Activated naive CD4-positive, alpha-beta T cell (primary cell): ENCODE measurements around the gene PCED1B.
"Not testable (repeated sequence)": the region's sequence is repeated elsewhere in the genome, so short reads cannot be mapped to it uniquely, and the experiment has no call there.

Source experiments
- DNase-seq, 4 experiments: peaks; one replicate each; lab custom pipeline; 2025; lab: John Stamatoyannopoulos, UW

Gene PCED1B

DNA sequence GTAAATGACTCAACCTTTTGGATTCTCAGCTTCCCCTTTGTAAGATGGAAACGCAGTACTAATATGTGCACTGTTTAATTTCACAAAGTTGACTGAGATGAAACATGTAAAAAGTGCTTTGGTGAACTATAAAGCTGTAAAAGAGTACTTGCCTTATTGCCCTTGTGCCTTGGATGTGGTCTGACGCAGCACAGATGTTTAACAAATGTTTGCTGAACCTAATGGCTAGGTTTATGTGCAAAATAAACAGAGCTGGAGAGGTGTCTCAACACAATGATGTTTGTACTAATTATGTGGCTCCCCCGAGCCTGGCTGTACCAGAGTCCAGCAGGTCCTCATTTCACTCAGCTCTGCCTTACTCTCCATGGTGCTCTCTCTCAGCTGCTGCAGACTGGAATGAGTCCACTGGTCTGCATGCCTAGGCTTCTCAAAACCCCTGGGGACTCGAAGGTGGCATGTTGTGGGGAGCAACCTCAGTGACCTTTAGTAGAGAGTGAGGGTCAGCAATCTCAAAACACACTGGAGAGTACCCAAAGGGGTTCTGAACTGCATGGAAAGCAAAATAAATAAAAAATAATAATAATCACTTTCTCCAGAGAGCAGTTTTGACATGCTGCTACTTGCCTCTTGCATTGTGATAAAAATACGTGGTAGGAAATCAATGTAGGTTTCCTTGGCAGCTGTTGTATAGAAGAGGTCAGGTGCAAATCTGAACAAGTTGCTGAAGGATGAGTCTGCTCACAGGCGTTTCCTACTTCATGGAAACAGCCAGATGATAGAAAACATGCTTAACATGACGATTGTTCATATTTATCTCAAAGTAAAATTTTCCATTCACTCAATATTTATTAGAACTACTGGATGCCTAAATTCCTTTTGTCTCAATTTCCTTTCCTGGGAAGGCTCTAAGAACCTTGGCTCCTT, 8.9 kb downstream of the PCED1B start:
- no peak for DNase-seq

DNA sequence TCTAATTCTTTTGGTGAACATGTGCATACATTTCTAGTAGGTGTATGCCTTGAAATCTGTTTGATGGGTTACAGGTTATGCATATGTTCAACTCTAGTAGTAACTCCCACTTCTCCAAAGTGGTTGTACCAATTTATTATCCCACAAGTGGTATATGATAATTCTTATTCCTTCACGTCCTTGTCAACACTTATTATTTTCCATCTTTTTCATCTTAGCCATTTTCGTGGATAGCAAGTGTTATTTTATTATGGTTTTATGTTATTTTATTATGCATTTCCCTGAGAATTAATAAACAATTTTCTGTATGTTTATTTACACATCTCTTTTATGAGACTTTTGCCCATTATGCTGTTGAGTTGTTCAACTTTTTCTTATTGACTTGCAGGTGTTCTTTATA, 11.6 kb downstream of the PCED1B start:
- no peak for DNase-seq

DNA sequence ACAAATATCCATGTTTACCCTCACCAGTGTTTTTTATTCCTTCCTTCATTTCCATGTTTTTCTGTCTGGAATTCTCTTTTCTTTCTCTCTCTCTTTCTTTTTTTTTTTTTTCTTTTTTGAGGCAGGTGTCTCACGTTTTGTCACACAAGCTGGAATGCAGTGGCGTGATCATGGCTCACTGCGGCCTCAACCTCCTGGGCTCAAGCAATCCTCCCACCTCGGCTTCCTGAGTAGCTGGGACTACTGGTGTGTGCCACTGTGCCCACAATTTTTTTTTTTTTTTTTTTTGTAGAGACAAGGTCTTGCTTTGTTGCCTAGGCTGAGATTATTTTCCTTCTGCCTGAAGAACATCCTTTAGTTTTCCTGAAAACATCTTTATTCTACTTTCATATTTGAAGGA, 15.4 kb downstream of the PCED1B start:
- no peak for DNase-seq

DNA sequence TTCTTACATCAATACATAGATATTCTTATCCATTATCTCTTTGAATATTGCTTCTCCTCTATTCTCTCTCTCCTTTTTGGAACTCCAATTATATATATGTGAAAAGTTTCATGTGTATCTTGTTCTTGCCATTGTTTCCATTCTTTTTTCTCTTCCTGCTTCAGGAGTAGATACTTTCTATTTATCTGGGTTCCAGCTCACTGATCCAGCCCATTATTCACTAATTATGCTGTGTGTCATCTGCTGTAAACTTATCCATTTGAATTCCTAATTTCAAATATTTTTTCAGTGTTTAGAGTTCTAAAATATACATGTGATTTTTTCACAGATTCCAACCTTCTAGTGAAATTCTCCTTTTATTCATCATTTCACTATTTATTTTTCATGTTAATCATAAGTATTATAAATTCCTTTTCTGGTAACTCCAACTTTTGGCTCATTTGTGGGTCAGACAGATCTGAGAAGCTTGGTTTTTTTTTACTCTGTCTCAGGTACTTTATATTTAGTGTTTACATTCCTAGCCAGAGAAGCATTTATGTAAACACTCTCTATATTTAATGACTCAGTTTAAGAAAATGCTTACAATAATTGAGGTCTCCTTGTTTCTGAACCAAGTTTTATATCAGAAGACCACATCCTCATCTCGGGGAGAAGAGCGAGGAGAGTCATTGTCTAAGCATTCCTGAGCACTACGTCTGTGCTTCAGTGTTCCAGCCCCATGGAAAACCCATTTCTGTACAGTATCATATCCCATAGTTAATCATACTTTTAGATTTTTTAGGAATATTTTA, 16.2 kb downstream of the PCED1B start:
- no peak for DNase-seq

DNA sequence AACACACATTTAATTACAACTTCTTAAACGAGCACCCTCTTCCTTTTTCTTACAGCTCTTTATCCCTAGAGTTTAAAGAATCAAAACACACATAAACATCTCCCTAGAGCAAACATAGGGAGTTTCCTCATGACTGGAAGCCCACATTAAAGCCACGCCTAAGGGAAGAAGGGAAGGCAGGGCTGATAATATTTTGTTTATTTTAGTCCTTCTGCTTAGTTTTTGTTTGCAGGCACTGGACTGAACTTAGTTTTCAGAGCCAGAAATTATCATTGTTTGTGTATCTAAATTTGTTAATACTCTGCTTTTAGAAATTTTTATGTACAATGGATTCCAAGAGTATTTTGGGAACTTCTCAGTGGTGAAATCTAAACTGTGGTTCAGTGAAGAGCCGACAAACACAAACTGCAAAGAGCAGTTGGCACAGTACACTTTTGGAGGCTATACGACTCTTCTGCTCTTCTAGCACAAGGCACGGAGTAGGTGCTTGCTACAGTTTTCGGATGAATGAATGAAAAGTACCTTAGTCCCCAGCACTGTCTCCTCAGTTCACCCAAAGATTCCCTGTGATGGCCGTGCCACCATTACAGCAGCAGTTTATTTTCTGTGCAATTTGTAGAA, 18.0 kb downstream of the PCED1B start:
- DNase-seq = no peak

DNA sequence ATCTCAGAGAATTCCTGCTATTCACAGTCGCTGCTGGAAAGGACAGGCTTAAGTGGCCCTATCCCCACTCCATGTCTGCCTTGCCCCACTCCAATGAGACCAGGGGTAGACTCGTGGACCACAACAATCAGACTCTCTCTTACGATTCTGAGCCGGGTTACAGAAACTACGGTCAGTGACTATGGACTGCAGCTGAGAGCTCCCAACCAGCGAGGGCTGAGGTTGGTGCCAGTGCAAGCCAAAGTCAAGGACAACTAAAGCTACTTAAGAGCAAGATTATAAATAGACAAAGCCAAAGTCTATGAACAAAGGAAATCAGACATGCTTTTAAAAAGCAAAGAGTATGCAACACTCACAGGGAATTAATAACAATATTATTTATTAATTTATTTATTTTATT, 18.7 kb downstream of the PCED1B start:
- DNase-seq = no peak

DNA sequence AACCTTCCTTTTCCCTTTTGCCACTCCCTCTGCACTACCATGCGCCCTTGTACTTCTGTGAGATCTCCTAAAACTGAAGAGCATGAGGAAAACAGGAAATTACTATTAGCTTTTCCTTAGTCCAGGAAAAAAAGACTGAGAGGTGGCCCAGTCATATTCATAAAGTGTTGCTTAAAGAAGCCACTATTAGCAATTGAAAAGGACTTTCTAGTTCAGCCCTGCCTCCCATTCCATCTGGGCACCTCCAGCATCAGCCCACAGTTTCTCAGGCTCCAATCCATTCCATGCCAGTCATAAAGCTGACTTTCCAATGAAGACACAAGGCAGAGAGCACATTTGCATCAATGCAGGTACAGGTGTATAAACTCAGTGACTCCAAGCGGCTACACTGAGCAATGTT, 20.2 kb downstream of the PCED1B start:
- DNase-seq = no peak

DNA sequence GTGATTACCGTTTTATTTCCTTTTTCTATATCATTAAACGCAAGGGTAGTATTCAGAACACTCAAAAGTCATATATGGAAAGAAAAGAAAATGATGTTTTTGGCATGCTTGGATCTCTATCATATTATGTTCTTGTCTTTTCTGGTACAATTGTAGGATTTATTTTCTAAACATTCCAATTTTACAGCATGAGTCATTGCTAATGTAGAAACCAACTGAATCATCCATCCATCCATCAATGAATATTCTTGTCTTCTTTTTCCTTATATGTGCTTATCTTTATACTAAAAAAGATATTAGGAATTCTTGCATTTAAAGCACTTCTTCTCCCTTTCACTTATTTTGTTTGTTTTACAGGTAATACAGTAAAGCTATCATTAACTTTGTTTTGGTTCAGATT, 20.7 kb downstream of the PCED1B start:
- DNase-seq = no peak

DNA sequence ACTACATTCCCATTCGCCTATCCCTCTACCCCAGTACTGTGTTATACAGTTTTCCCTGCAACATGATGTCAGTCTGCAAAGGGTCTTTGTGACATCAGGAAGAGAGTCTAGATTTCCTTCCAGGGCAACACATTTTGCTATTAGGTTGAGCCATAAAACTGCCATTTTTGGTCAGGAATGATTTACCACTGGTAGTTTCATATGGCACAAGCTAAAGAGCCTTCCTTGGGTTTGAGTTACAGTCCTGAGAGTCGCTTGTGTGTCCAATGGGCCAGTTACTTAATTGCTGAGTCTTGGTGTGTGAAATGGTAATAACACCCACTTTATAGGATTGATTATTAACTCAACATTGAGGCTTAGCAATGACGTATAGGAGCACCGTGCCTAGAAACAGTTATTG, 23.0 kb downstream of the PCED1B start:
- DNase-seq = no peak

DNA sequence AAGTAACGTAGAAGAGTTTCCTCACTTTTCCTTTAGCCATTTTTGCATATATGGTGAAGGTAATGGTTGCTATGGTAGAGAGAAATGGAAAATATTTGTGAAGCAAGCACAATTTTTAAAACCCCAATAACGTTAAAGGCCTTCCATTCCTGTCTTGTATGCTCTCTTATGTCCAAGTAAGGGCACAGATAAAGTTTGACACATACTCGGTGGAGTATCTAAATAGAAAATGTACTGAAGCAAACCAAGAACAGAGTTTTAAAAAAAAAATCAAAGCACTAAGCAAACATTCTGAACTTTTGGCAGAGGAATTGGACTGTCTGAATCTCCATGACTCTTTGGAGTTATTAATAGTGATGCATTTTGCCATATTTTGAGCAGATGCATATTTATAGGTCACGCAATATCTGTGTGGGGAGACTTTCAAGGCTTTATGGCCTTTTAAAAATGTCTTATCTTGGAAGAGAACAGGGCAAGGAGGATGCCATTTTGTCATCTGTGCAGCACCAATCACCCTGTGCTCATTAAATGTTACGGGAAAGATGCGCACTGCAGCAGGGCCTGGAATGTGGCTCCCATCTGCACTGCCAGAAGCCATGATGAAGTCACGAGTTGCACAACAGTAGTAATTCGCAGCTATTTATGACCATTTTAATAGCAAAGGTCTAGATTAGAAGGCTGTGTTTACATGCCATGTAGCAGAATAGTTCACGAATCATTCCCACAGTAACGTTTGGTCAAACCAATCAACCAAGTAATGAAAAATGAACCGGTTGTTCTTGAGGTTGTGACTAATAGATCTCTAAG, 23.6 kb downstream of the PCED1B start:
- no peak for DNase-seq

DNA sequence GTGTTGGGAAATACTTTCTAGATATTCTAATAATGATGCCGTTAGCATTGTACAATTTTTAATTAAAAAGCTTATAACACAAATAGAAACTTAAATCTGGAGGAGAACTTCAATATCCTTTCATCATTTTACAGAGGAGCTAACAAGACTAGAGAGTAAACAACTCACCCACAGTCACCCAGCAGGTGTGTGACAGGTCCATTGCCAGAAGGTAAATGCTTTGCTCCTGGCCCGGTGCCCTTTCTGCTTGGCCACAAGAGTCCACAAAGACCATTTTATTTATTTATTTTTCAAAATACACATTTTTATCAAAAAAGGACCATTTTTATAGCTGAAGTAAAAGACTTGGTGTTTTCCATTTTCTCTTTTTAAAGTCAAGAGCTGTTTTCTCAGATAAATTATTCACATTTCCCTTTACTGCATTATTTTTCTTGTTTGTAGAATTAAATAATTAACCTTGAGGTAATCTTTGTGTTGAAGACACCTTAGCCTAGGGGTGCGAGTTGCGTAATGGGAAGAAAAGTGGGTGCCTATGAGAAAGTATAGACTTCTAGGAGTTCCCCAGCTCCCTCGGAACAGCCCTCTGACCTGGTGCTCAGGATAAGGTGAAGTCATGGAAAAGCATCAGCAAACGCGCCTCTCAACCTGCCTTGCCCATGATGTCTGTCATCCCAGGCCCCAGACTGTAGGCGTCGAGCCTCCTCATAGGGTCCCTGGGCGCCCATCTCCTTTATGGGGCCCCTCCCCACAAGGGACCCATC, 26.7 kb downstream of the PCED1B start:
- no peak for DNase-seq

DNA sequence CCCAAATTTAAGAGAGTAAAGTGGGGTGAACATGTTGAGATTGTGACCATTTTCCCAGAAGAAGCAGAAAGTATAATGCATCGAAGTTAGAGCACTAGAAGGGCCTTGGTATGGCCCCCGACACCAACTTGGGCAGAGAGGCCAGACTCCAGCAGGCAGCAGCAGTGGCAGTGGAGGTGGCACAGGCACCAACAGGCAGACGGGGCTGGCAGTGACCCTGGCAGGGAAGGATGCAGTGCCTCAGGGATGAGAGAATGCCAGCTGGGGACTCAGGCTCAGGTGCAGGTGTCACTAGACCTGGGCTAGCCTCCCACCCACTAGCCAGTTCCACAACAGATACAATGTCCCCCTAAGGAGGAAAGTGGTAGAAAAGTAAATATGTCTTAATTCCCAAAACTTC, 28.0 kb downstream of the PCED1B start:
- DNase-seq = no peak

DNA sequence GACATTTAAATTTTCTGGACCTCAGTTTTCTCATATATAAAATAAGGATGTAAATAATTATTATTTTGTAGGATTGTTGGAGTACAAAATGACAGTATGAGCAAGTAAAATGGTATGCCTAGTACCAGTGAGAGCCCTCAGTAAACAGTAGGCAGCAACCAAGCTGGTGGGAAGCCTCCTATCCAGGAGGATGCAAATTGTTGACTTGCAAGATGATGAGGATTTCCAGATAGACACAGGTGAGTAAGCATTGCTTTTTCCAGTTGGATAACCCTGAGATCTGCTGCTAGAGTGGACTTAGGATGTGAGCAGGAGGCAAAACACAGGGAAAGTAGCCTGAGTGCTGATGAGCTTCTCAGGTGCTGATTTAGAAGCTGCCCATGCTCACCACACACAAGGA, 28.5 kb downstream of the PCED1B start:
- no peak for DNase-seq

DNA sequence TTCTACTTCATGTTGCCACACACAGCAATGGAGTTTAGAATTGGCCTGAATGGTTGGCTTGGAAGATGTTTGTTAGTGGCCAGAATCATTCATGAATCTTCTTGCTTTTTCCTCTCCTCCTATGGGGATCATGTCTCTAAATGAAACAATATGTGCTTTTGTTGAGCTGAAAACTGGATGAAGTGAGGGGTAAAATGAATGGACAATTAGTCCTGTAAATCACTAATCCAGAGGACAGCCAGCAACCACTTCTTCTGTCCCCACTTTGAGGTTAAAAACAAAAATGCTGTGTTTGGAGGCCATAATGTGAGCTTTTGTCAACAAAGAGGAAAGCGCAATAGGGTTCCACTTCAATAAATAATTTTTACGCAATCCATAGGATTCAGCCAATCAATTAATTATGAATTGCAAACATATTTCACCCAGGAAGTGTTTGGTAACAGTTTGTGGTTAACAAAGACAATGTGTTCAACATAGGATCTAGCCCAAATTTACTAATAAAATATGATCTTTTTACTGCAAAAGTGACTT, 30.7 kb downstream of the PCED1B start:
- DNase-seq = no peak

DNA sequence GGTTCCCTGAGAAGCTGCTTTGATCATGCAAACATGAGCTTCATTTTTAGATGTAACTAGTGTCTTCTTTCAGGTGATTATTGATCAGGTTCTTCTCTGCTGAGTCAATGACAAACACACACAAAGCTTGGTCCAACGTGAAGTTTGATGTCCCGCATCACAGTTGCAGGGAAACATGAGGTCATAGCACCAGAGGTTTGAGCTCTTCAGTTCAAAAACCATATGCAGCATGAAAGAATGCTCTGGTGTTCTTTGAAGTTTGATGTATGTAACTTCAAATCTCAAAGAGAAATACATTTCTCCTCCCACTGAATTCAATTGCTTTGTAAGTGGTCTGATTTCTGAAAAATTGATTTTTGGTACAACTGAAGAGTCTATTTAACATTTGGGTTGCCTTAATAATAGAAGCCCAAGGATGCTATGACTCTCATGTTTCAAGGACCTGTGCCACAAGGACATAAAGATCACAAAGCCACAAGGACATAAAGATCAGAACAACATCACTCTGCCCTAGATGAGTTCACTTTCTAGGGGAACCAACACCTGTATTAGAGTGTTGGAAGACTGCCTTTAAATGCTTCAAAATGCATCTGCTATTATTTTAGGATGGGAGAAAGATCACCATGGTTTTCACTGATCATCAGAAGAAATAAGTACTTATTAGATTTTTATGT, 31.4 kb downstream of the PCED1B start:
- no peak for DNase-seq

DNA sequence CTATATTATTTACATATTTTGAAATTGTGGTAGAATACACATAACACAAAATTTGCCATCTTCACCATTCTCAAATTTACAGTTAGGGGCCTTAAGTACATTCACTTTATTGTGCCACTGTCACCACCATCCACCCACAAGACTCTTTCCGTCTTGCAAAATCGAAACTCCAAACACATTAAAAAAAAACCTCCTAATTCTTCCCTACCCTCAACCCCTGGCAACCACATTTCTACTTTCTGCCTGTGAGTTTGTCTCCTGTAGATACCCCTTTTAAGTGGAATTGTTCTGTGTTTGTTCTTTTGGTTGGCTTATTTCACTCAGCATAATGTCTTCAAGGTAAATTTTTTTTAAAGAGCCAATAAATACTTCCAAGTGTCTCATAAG, 32.0 kb downstream of the PCED1B start:
- no peak for DNase-seq

DNA sequence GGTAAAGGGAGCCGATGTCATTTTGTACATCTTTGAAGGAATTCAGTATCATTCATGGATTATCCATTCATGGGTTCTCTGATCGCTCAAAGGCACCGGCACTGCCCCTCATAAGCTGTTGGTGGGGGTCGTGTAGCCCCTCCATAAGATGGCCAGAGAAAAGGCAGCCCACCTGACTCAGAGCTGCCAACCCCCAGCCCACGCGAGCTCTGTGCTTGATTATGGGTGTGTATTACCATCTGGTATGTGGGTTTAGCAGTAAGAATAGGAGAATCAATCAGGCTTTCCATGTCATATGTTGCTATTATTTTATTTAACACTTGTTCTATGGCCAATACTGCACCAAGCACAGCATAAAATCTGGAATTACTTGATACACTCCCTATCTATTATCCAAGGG, 32.4 kb downstream of the PCED1B start:
- DNase-seq = no peak

DNA sequence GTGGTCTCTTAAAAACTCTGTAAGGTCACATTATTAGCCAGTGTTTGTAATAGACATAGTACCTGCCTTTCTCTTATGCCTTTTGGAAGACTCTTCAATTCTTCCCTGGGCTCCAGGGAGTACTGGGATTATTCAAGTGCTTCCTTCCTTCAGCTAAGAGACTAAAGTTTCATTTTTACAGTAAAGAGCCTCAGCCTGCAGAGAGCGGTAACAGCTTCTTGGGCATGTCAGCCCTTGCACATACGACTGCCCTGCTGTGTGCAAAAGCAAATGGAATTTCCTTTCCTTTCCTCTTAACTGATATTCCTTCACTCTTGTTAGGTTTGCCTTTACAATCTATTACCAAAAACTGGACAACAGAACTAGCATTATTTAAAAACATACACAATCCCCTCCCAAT, 33.3 kb downstream of the PCED1B start:
- DNase-seq = no peak

DNA sequence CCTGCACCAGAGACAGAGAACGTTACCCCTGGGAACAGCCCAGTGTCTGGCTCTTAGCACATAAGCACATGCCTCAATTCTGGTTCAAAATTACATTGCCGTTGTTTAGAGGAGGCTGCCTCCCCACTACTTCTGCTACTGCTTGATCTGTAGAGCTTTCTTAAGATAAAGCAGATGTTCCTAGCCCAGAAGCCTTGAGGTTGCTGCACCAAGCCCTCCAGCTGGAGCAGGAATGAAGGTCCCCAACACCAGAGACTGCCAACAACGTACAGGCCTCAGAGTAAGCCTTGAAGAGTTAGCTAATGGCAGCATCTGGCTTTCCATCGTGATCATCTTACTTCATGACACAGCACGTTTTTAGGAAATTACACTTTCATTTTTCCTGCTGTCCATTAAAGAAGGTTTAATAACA, 35.1 kb downstream of the PCED1B start:
- no peak for DNase-seq

DNA sequence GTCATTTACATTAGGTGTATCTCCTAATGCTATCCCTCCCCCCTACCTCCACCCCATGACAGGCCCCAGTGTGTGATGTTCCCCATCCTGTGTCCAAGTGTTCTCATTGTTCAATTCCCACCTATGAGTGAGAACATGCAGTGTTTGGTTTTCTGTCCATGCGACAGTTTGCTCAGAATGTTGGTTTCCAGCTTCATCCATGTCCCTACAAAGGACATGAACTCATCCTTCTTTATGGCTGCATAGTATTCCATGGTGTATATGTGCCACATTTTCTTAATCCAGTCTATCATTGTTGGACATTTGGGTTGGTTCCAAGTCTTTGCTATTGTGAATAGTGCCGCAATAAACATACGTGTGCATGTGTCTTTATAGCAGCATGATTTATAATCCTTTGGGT, 37.9 kb downstream of the PCED1B start:
- DNase-seq = not testable (repeated sequence)
